ENCODE results near the gene GRPR. TPM values are rescaled to one million over a fixed set of nuclear protein-coding genes. Genes with fewer than 3 reads are reported as not detected.
"Not testable (repeated sequence)": the region's sequence is repeated elsewhere in the genome, so short reads cannot be mapped to it uniquely, and the experiment has no call there.

Gene GRPR
- polyA plus RNA-seq, 4 donors: 0.13 to 0.34 (median 0.31) TPM

GRCh38 chrX:16136080-16136479 lies 12.7 kb downstream of the GRPR start:
- DNase-seq (ENCODE audit: low read depth in 4 of 4, low spot score in 2 of 4): no peak

- no peak for DNase-seq (ENCODE audit: low read depth in 4 of 4, low spot score in 2 of 4)
Measured at GRCh38 chrX:16137416-16138107, 14.2 kb downstream of the GRPR start.

GRCh38 chrX:16138108-16138427 lies 14.7 kb downstream of the GRPR start:
- no peak for DNase-seq (ENCODE audit: low read depth in 4 of 4, low spot score in 2 of 4)

GRCh38 chrX:16140448-16140847 lies 17.1 kb downstream of the GRPR start:
- no peak for DNase-seq (ENCODE audit: low read depth in 4 of 4, low spot score in 2 of 4)

- DNase-seq (ENCODE audit: low read depth in 4 of 4, low spot score in 2 of 4): no peak
Measured at GRCh38 chrX:16140983-16141382, 17.6 kb downstream of the GRPR start.

- DNase-seq (ENCODE audit: low read depth in 4 of 4, low spot score in 2 of 4): no peak
Measured at GRCh38 chrX:16141422-16142245, 18.3 kb downstream of the GRPR start.

GRCh38 chrX:16142246-16142558 lies 18.8 kb downstream of the GRPR start:
- no peak for DNase-seq (ENCODE audit: low read depth in 4 of 4, low spot score in 2 of 4)

- DNase-seq (ENCODE audit: low read depth in 4 of 4, low spot score in 2 of 4): no peak
Measured at GRCh38 chrX:16143968-16144367, 20.6 kb downstream of the GRPR start.

- no peak for DNase-seq (ENCODE audit: low read depth in 4 of 4, low spot score in 2 of 4)
Measured at GRCh38 chrX:16144420-16144819, 21.1 kb downstream of the GRPR start.

GRCh38 chrX:16145093-16145492 lies 21.7 kb downstream of the GRPR start:
- DNase-seq (ENCODE audit: low read depth in 4 of 4, low spot score in 2 of 4): not testable (repeated sequence)

GRCh38 chrX:16145656-16146055 lies 22.3 kb downstream of the GRPR start:
- no peak for DNase-seq (ENCODE audit: low read depth in 4 of 4, low spot score in 2 of 4)

- no peak for DNase-seq (ENCODE audit: low read depth in 4 of 4, low spot score in 2 of 4)
Measured at GRCh38 chrX:16148896-16149295, 25.5 kb downstream of the GRPR start.

- DNase-seq (ENCODE audit: low read depth in 4 of 4, low spot score in 2 of 4): no peak
Measured at GRCh38 chrX:16155581-16156096, 32.3 kb downstream of the GRPR start.

- no peak for DNase-seq (ENCODE audit: low read depth in 4 of 4, low spot score in 2 of 4)
Measured at GRCh38 chrX:16156692-16157331, 33.4 kb downstream of the GRPR start.

- DNase-seq (ENCODE audit: low read depth in 4 of 4, low spot score in 2 of 4): no peak
Measured at GRCh38 chrX:16160729-16161128, 37.4 kb downstream of the GRPR start.

- not testable (repeated sequence) for DNase-seq (ENCODE audit: low read depth in 4 of 4, low spot score in 2 of 4)
Measured at GRCh38 chrX:16161173-16161572, 37.8 kb downstream of the GRPR start.

GRCh38 chrX:16162391-16162790 lies 39.0 kb downstream of the GRPR start:
- DNase-seq (ENCODE audit: low read depth in 4 of 4, low spot score in 2 of 4): no peak

- no peak for DNase-seq (ENCODE audit: low read depth in 4 of 4, low spot score in 2 of 4)
Measured at GRCh38 chrX:16164748-16165147, 41.4 kb downstream of the GRPR start.

- no peak for DNase-seq (ENCODE audit: low read depth in 4 of 4, low spot score in 2 of 4)
Measured at GRCh38 chrX:16167181-16167580, 43.8 kb downstream of the GRPR start, which contains the start of gene MAGEB17. MAGEB17 (plus strand) TSS chrX:16167481; CDS start chrX:16170383, 2,902 bp downstream.

- no peak for DNase-seq (ENCODE audit: low read depth in 4 of 4, low spot score in 2 of 4)
Measured at GRCh38 chrX:16171039-16171438, 47.7 kb downstream of the GRPR start.

- no peak for DNase-seq (ENCODE audit: low read depth in 4 of 4, low spot score in 2 of 4)
Measured at GRCh38 chrX:16171944-16172343, 48.6 kb downstream of the GRPR start.

- no peak for DNase-seq (ENCODE audit: low read depth in 4 of 4, low spot score in 2 of 4)
Measured at GRCh38 chrX:16172391-16172790, 49.0 kb downstream of the GRPR start.

All from left renal cortex interstitium (tissue), 4 donors.